H1 (cell line): ENCODE results near the gene ENDOD1. TPM values are rescaled to one million over a fixed set of nuclear protein-coding genes. Genes with fewer than 3 reads are reported as not detected.

Experiments
- EZH2 ChIP-seq: fragments of 200-600 bp; sonication (generic); IDR thresholded peaks from 2 replicates; pipeline ENCODE4 v1.7.1; 2012; ENCODE audit warnings: low read depth, mild to moderate bottlenecking, moderate library complexity, low read length, inconsistent platforms; ENCODE audit not compliant: severe bottlenecking
- RBBP5 ChIP-seq: IDR thresholded peaks from 2 replicates; pipeline ENCODE4 v1.7.1; 2012; ENCODE audit warnings: low read depth, mild to moderate bottlenecking, inconsistent platforms, low read length, moderate library complexity, borderline replicate concordance
- RXRA ChIP-seq: IDR thresholded peaks from 2 replicates; pipeline ENCODE4 v1.6.1; 2011; ENCODE audit warnings: low read depth, mild to moderate bottlenecking, low read length, moderate library complexity; ENCODE audit not compliant: insufficient read depth
- SAP30 ChIP-seq: fragments of 300-600 bp; sonication (generic); IDR thresholded peaks from 2 replicates; pipeline ENCODE4 v1.7.1; 2012; ENCODE audit warnings: low read length, moderate library complexity, mild to moderate bottlenecking, inconsistent platforms; ENCODE audit not compliant: insufficient read depth, insufficient replicate concordance
- SIN3A ChIP-seq, 2 experiments: IDR thresholded peaks in 1 of 2; conservative IDR thresholded peaks in 1 of 2; 2 replicates each; pipeline ENCODE4 v1.6.1; 2011 to 2012; ENCODE audit warnings: low read length in 2 of 2, improper control_type of control experiment in 1 of 2, low read depth in 1 of 2, mild to moderate bottlenecking in 1 of 2
- SP4 ChIP-seq: IDR thresholded peaks from 2 replicates; pipeline ENCODE4 v1.6.1; 2012; ENCODE audit warnings: low read length, inconsistent platforms
- TBP ChIP-seq: IDR thresholded peaks from 2 replicates; pipeline ENCODE4 v1.6.1; 2011; ENCODE audit warnings: low read depth, low read length, improper control_type of control experiment
- TCF12 ChIP-seq: IDR thresholded peaks from 2 replicates; pipeline ENCODE4 v1.6.1; 2011; ENCODE audit warnings: low read depth, mild to moderate bottlenecking, low read length
- polyA plus RNA-seq, 7 experiments: library from polyadenylated mRNA; depleted of rRNA in 3 of 7; stranded (reverse) in 5 of 7; unstranded in 2 of 7; fragments of >200 nt in 5 of 7; fragments of 200-250 nt in 2 of 7; gene quantifications; 1 replicate in 5 of 7; 2 replicates in 1 of 7; 4 replicates in 1 of 7; pipeline versions ENCODE4 v1.2.1 to v1.2.3, GENCODE V29; 2011 to 2013; ENCODE audit warnings: missing spikeins in 2 of 7, mixed read lengths in 2 of 7
- total RNA-seq: library from RNA; stranded (reverse); fragmentation: NEBNext Ultra II Directional; extraction: Animal tissue kit (Norgen Biotek cat#: 25700); gene quantifications from 2 replicates; pipeline ENCODE4 v1.2.1, GENCODE V29; 2021

Gene ENDOD1
- total and polyA plus RNA-seq, 2 of the 8 experiments (the other 6 are each of a cell fraction or from before 2014, with no cell fraction given): 1.2 to 2.5 TPM

DNA sequence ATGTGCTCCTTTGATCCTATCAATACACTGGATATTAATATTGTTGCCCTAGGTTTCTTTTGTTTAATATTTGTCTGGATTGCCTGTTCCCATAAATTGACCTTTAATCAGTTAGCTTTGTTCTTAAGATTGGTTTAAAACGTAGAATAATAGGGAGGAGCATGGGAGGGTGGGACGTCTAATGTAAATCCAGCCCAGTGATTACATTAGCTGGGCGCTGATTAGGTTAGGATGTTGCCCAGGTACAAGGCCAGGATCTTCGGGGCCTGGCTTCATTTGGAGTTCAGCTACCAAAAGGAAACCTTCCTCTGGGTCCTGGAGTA lies 23.0 kb upstream of the ENDOD1 start, which contains the start of gene SRSF8 (continued):
- TF ChIP-seq RXRA (no peak), TCF12 (no peak), SIN3A (conservative IDR thresholded peaks at IDR 0.05 in 1 of 2, IDR thresholded peaks at IDR 0.05 in 1 of 2; ENCODE audit: low read depth in 1 of 2, low read length in 2 of 2) (no peak), RBBP5 (no peak), EZH2 (no peak), SAP30 (no peak), TBP (no peak), SP4 (no peak)
- TF ChIP-seq, all 59 proteins: peak for 0
